HG03354 (cell line): Measurements from ENCODE around the gene NPSR1.
"Not testable (repeated sequence)": the region's sequence is repeated elsewhere in the genome, so short reads cannot be mapped to it uniquely, and the experiment has no call there.

Experiments used
- ATAC-seq: cut with Tn5 transposase; IDR thresholded peaks from one replicate; pipeline ENCODE4 v1.9.1; 2021; ENCODE audit warnings: mild to moderate bottlenecking; ENCODE audit not compliant: unreplicated experiment, poor library complexity, severe bottlenecking

Gene NPSR1

GRCh38 chr7:34755008-34755407 is 97.0 kb downstream of the NPSR1 start:
- ATAC-seq = peak; percentile 35

GRCh38 chr7:34756025-34756437 is 98.0 kb downstream of the NPSR1 start:
- ATAC-seq = no peak

GRCh38 chr7:34756691-34757090 is 98.7 kb downstream of the NPSR1 start:
- ATAC-seq = no peak

- no peak for ATAC-seq
These were observed 99.6 kb downstream of the NPSR1 start for GRCh38 chr7:34757570-34758110.

- ATAC-seq = peak; percentile 65
These were observed 100.1 kb downstream of the NPSR1 start for GRCh38 chr7:34758111-34758601.

GRCh38 chr7:34759477-34760125 is 101.6 kb downstream of the NPSR1 start:
- ATAC-seq = no peak

GRCh38 chr7:34760271-34760670 is 102.3 kb downstream of the NPSR1 start:
- ATAC-seq = no peak

GRCh38 chr7:34761206-34761605 is 103.2 kb downstream of the NPSR1 start:
- ATAC-seq = no peak

- no peak for ATAC-seq
These were observed 103.6 kb downstream of the NPSR1 start for GRCh38 chr7:34761627-34762026.

GRCh38 chr7:34762764-34763163 is 104.7 kb downstream of the NPSR1 start:
- ATAC-seq = no peak

- ATAC-seq = no peak
These were observed 114.4 kb downstream of the NPSR1 start for GRCh38 chr7:34772296-34772938.

- no peak for ATAC-seq
These were observed 118.8 kb downstream of the NPSR1 start for GRCh38 chr7:34776748-34777358.

- ATAC-seq = no peak
These were observed 122.5 kb downstream of the NPSR1 start for GRCh38 chr7:34780546-34780945.

- ATAC-seq = no peak
These were observed 129.6 kb downstream of the NPSR1 start for GRCh38 chr7:34787586-34787985.

GRCh38 chr7:34806831-34807230 is 148.8 kb downstream of the NPSR1 start:
- ATAC-seq = no peak

GRCh38 chr7:34807548-34808340 is 149.7 kb downstream of the NPSR1 start:
- no peak for ATAC-seq

- not testable (repeated sequence) for ATAC-seq
These were observed 156.3 kb downstream of the NPSR1 start for GRCh38 chr7:34814203-34814842.

GRCh38 chr7:34821932-34822558 is 164.0 kb downstream of the NPSR1 start:
- ATAC-seq = no peak

- peak; percentile 82 for ATAC-seq
These were observed 165.7 kb downstream of the NPSR1 start for GRCh38 chr7:34823650-34824258.
